HEK293T (cell line): ENCODE measurements around the gene CAPN15.

Experiments used
- CTCF ChIA-PET: fragments of 350-600 bp; formaldehyde crosslinking; extraction: SDS; loops from one replicate; lab custom pipeline; 2021; ENCODE audit warnings: antibody characterized with exemption, inconsistent platforms; lab: Yijun Ruan, JAX
- POLR2A ChIA-PET: fragments of 350-600 bp; formaldehyde crosslinking; extraction: SDS; loops from one replicate; lab custom pipeline; 2020; ENCODE audit warnings: antibody characterized with exemption, inconsistent platforms; lab: Yijun Ruan, JAX
- DNase-seq: peaks from one replicate; pipeline ENCODE4 v3.0.0; 2012; ENCODE audit warnings: mixed read lengths; ENCODE audit errors: extremely low spot score
- ARNT ChIP-seq: fragments of 450-650 bp; IDR thresholded peaks from 2 replicates; pipeline ENCODE4 v1.6.1; 2017; ENCODE audit warnings: mild to moderate bottlenecking
- BHLHE40 ChIP-seq: fragments of 450-650 bp; IDR thresholded peaks from 2 replicates; pipeline ENCODE4 v1.6.1; 2016; ENCODE audit warnings: mild to moderate bottlenecking, moderate library complexity, borderline replicate concordance
- CTBP1 ChIP-seq: fragments of 450-650 bp; IDR thresholded peaks from 2 replicates; pipeline ENCODE4 v1.6.1; 2016; ENCODE audit warnings: borderline replicate concordance
- ELF4 ChIP-seq: fragments of 450-650 bp; IDR thresholded peaks from 2 replicates; pipeline ENCODE4 v1.6.1; 2017; ENCODE audit warnings: antibody characterized with exemption
- FOXA1 ChIP-seq: fragments of 450-650 bp; IDR thresholded peaks from 2 replicates; pipeline ENCODE4 v1.6.1; 2016; ENCODE audit warnings: mild to moderate bottlenecking
- FOXK2 ChIP-seq: fragments of 450-650 bp; IDR thresholded peaks from 2 replicates; pipeline ENCODE4 v1.6.1; 2016; ENCODE audit warnings: mild to moderate bottlenecking
- FOXM1 ChIP-seq: fragments of 450-650 bp; IDR thresholded peaks from 2 replicates; pipeline ENCODE4 v1.6.1; 2017; ENCODE audit warnings: mild to moderate bottlenecking, borderline replicate concordance
- HDGF ChIP-seq: fragments of 450-650 bp; IDR thresholded peaks from 2 replicates; pipeline ENCODE4 v1.6.1; 2017; ENCODE audit warnings: antibody characterized with exemption, borderline replicate concordance
- L3MBTL2 ChIP-seq: fragments of 450-650 bp; conservative IDR thresholded peaks from 2 replicates; pipeline ENCODE4 v1.6.1; 2016; ENCODE audit warnings: mild to moderate bottlenecking
- LEF1 ChIP-seq: fragments of 450-650 bp; IDR thresholded peaks from 2 replicates; pipeline ENCODE4 v1.6.1; 2017; ENCODE audit warnings: mild to moderate bottlenecking, borderline replicate concordance
- NFRKB ChIP-seq: fragments of 450-650 bp; IDR thresholded peaks from 2 replicates; pipeline ENCODE4 v1.6.1; 2016; ENCODE audit warnings: mild to moderate bottlenecking, moderate library complexity
- SP1 ChIP-seq: fragments of 450-650 bp; IDR thresholded peaks from 2 replicates; pipeline ENCODE4 v1.6.1; 2017
- SUZ12 ChIP-seq: fragments of 450-650 bp; IDR thresholded peaks from 2 replicates; pipeline ENCODE4 v1.6.1; 2016; ENCODE audit warnings: mild to moderate bottlenecking
- TARDBP ChIP-seq: fragments of 450-650 bp; IDR thresholded peaks from 2 replicates; pipeline ENCODE4 v1.6.1; 2016
- ZNF384 ChIP-seq: fragments of 450-650 bp; IDR thresholded peaks from 2 replicates; pipeline ENCODE4 v1.6.1; 2016
- TF ChIP-seq, protein P1 (sequence below): fragments of 450-650 bp; IDR thresholded peaks from 2 replicates; pipeline ENCODE4 v1.6.1; 2016

CAPN15 gene

DNA sequence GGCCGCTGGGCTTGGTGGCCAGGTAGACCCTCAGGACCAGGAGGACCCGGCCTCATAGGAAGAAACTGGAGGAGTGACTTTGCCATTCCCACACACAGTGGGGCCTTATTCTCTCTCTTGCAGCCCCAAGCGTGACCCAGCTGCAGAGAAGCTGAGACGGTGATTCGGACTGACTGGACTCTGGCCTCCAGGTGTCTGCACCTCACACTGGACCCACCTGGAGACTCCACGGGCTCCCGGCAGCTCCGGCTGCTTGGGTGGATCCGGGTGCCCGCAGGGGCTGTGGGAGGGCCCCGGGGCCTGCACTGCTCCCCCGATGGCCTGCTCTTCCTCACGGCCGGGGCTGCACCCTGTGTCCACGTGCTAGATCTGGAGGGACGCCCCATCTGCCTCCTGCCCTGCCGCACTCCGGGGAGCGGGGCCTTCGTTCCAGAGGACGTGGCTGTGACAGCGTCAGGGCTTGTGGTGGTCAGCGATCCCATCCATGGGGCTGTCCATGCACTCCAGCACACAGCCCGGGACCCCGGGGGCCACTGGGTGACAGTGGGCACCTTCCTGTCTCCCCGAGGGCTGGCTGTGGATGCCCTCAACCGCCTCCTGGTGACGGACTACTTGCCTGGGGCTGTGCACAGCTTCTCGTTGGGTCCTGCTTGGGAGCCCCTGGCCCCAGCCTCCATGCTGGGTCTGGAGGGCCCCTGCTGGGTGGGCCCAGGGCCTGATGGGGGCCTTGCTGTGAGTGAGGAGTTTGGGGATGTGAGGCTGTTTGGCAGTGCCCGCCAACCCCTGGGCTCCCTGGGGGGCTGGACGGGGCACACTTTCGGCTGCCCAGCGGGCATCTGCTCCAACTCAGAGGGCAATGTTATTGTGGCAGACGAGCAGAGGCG, 40.1 kb downstream of the CAPN15 start:
- no peak for DNase-seq
- ChIA-PET POLR2A (interaction anchor here (1.4 kb wide), 1 partner anchor 19 kb away, joined by 3 read pairs; no protein-coding TSS in a partner anchor), CTCF (no interaction called here)
- TF ChIP-seq L3MBTL2, result no peak
- TF ChIP-seq BHLHE40, result no peak
- TF ChIP-seq HDGF, result no peak
- TF ChIP-seq FOXK2, result no peak
- no peak for TF ChIP-seq ELF4
- no peak for TF ChIP-seq SP1
- no peak for TF ChIP-seq FOXM1
- no peak for TF ChIP-seq CTBP1
- TF ChIP-seq TARDBP, result no peak
- TF ChIP-seq, protein P1, sequence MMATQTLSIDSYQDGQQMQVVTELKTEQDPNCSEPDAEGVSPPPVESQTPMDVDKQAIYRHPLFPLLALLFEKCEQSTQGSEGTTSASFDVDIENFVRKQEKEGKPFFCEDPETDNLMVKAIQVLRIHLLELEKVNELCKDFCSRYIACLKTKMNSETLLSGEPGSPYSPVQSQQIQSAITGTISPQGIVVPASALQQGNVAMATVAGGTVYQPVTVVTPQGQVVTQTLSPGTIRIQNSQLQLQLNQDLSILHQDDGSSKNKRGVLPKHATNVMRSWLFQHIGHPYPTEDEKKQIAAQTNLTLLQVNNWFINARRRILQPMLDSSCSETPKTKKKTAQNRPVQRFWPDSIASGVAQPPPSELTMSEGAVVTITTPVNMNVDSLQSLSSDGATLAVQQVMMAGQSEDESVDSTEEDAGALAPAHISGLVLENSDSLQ, result no peak
- TF ChIP-seq LEF1, result no peak
- TF ChIP-seq ZNF384, result no peak
- no peak for TF ChIP-seq NFRKB
- no peak for TF ChIP-seq FOXA1

DNA sequence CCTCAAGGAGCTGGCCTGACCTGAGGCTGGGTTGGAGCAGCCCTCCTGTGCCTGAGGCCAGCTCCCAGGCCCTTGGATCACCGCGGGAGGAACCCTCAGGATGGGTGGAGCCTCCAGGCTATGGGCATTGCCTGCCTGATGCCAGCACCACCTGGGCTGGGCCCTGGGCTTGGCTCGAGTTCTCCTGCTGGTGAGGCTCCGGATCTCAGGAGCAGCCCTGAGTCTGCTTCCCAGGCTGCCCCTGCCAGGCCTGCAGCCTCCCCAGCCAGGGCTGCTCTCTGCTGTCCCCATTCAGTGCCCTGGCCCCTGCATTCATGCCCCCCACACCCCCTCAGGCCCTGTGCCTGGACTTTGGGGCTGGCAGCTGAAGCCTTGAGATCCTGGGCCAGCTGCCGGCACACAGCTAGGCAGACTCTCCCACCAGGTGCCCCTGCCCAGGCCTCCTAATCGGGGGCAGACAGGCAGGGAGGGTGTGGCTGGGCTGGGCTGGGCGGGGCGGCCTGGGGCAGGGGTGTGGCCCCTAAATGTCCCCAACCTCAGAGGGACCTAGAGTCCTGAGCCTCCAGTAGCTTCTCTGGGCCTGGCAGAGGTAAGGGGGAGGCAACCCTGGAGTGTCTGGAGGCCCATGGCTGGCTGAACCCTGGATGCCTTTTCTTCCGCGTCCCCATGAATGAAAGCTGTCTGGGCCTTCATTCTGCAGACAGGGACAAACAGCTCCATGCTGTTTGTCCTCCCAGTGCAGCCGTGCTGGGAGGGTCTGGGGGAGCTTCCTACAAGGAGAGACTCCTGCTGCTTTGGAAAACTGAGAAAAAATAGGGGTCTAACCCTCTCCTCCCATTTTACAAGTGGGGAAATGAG, 41.1 kb downstream of the CAPN15 start:
- TF ChIP-seq LEF1 (no peak), FOXK2 (no peak), ELF4 (no peak), L3MBTL2 (no peak), ARNT (no peak), ZNF384 (no peak), FOXM1 (no peak), TARDBP (no peak), CTBP1 (no peak)
- TF ChIP-seq, protein P1, result no peak
- POLR2A ChIA-PET, result interaction anchor here (0.9 to 1.5 kb wide), 7 partner anchors 10 to 112 kb away, joined by 3 to 5 read pairs (median 4); partner anchors contain the start of genes CAPN15 and STUB1
- DNase-seq, result no peak
- CTCF ChIA-PET, result no interaction called here

DNA sequence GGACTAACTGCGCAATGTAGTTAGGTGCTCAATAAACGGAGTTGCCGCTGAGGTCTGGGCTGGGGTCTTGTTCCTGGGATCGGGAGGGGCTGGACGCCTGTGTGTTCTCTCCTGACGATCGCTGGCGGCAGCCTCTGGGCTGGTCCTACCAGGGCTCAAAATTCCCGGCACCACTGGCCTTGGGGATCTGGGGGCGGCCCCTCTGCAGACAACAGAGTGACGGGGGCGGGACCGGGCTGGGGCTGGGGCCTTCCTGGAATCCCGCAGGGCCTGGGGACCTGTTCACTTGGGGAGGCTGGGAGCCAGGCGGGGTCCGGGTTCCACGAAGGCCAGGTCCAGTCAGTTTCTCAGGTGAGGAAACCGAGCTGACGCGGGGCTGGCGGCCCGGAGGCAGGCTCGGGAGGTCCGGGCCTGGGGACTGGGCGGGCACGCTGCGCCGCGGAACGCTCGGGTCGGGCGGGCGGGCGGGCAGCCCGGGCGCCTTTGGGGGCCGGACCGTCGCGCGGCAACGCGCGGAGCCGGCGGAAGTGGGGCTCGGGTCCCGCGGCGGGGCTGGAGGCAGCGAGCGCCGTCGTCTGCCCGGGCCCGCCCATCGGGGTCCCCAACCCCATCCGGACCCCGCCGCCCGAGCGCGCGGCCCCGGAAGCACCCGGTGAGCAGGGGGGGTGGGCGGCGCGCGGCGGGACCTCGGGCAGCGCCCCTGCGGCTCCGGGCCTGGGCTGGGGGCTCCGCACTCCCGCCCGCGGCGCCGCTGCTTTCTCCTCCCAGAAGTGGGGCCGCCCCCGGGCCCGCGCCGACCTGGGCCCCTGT, 42.1 kb downstream of the CAPN15 start, which contains the start of gene PIGQ:
Gene PIGQ, plus strand, starts transcription at position 524 of the 810 bp plus-strand sequence. CDS start 4,107 bp downstream, outside the sequence.
- DNase-seq, result peak; percentile 86
- CTCF ChIA-PET, result no interaction called here
- POLR2A ChIA-PET, result interaction anchor here (0.6 to 1.5 kb wide), 8 partner anchors 11 to 111 kb away, joined by 3 to 5 read pairs (median 4); partner anchors contain the start of genes CAPN15 and STUB1
- TF ChIP-seq ELF4 (no peak), FOXM1 (no peak), TARDBP (no peak), NFRKB (no peak), LEF1 (no peak), SUZ12 (no peak), FOXK2 (no peak), HDGF (no peak)

DNA sequence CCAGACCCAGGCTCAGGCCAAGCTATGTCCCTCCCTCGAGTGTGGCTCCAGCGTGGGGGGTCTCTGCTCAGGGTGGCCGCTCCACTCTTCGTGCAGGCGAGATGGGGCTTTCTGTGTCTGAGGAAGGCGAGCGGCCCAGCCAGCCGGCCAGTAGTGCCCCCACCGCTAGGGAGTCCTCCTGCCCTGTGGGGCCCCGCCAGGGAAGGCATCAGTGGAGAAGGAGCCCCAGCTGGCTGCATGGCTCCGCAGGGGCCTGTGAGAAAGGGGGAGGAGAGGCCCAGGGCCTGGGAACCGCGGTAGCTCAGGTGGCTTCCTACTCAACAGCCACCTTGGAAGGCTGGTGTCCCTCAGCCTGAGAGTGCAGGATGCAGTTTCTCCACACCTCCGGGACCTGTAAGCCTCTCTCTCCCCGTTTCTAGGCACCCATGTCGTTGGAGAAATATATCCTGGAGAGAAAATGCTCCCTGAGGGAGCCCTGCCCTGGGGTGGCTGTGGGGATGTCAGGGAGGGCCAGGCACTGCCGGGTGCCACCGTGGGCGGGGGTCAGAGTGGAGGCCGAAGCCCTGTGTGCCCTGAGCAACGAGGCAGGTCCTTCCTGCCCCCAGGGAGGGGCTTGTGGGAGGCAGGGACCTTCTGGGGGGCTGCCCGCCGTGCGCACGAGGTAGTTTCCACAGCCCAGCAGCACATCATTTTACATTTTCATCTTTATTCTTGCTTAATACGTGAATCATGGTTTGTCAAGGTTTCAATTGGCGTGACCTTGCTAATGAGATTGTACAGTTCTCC, 45.5 kb downstream of the CAPN15 start:
- TF ChIP-seq LEF1 (no peak), TARDBP (no peak), ELF4 (no peak), L3MBTL2 (no peak), CTBP1 (no peak), ZNF384 (no peak), FOXA1 (no peak), SUZ12 (no peak), FOXM1 (no peak), FOXK2 (no peak), NFRKB (no peak), BHLHE40 (no peak), HDGF (no peak), SP1 (no peak), ARNT (no peak)
- TF ChIP-seq, protein P1, result no peak
- no peak for DNase-seq
- POLR2A ChIA-PET, result no interaction called here
- CTCF ChIA-PET, result no interaction called here
